Stomach (tissue), 4 donors: ENCODE data around the gene SAP30L.

Source experiments
- POLR2A ChIP-seq, 4 donors: fragments of 450-650 bp; IDR thresholded peaks; one replicate each; pipeline ENCODE4 v1.6.1; 2016; ENCODE audit warnings: antibody characterized with exemption in 4 of 4, control low read depth in 2 of 4, mild to moderate bottlenecking in 1 of 4, moderate library complexity in 1 of 4
- POLR2AphosphoS5 ChIP-seq, 3 donors: sonication (generic); formaldehyde crosslinking; IDR thresholded peaks; one replicate each; pipeline ENCODE4 v1.6.1; 2016; ENCODE audit warnings: antibody characterized with exemption in 3 of 3
- TF ChIP-seq, protein P1 (sequence below), 7 experiments: fragments of 450-650 bp in 4 of 7; fragments of 200-600 bp in 3 of 7; sonication (generic) in 3 of 7; IDR thresholded peaks; one replicate each; pipeline ENCODE4 v1.5.1; 2016 to 2019; ENCODE audit warnings: antibody characterized with exemption in 7 of 7, control low read depth in 2 of 7, mild to moderate bottlenecking in 1 of 7

DNA sequence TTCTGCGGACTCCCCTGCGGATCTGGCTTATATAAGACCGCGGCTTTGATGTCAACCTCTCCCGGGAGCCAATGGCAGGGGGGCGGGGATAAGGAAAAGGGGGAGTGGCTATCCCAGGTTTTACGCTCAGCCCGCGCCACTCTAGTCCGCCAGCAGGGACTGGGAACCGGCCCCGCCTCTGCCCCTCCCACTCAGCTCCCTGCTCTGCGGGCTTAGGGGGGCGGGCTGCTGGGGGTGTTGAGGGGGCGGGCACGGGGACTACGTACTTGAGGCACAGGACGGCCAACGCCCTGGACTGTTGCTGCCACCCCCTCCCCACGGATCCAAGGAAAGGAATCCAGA lies 32.4 kb downstream of the SAP30L start, which contains the start of gene HAND1:
- no peak for TF ChIP-seq POLR2AphosphoS5 (IDR thresholded peaks at IDR 0.05)
- no peak for TF ChIP-seq POLR2A (IDR thresholded peaks at IDR 0.05)
- TF ChIP-seq, protein P1, sequence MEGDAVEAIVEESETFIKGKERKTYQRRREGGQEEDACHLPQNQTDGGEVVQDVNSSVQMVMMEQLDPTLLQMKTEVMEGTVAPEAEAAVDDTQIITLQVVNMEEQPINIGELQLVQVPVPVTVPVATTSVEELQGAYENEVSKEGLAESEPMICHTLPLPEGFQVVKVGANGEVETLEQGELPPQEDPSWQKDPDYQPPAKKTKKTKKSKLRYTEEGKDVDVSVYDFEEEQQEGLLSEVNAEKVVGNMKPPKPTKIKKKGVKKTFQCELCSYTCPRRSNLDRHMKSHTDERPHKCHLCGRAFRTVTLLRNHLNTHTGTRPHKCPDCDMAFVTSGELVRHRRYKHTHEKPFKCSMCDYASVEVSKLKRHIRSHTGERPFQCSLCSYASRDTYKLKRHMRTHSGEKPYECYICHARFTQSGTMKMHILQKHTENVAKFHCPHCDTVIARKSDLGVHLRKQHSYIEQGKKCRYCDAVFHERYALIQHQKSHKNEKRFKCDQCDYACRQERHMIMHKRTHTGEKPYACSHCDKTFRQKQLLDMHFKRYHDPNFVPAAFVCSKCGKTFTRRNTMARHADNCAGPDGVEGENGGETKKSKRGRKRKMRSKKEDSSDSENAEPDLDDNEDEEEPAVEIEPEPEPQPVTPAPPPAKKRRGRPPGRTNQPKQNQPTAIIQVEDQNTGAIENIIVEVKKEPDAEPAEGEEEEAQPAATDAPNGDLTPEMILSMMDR (IDR thresholded peaks at IDR 0.05): no peak
